ENCODE measurements around the gene IQGAP1.
"Not testable (repeated sequence)": the region's sequence is repeated elsewhere in the genome, so short reads cannot be mapped to it uniquely, and the experiment has no call there.

IQGAP1 gene, protein sequence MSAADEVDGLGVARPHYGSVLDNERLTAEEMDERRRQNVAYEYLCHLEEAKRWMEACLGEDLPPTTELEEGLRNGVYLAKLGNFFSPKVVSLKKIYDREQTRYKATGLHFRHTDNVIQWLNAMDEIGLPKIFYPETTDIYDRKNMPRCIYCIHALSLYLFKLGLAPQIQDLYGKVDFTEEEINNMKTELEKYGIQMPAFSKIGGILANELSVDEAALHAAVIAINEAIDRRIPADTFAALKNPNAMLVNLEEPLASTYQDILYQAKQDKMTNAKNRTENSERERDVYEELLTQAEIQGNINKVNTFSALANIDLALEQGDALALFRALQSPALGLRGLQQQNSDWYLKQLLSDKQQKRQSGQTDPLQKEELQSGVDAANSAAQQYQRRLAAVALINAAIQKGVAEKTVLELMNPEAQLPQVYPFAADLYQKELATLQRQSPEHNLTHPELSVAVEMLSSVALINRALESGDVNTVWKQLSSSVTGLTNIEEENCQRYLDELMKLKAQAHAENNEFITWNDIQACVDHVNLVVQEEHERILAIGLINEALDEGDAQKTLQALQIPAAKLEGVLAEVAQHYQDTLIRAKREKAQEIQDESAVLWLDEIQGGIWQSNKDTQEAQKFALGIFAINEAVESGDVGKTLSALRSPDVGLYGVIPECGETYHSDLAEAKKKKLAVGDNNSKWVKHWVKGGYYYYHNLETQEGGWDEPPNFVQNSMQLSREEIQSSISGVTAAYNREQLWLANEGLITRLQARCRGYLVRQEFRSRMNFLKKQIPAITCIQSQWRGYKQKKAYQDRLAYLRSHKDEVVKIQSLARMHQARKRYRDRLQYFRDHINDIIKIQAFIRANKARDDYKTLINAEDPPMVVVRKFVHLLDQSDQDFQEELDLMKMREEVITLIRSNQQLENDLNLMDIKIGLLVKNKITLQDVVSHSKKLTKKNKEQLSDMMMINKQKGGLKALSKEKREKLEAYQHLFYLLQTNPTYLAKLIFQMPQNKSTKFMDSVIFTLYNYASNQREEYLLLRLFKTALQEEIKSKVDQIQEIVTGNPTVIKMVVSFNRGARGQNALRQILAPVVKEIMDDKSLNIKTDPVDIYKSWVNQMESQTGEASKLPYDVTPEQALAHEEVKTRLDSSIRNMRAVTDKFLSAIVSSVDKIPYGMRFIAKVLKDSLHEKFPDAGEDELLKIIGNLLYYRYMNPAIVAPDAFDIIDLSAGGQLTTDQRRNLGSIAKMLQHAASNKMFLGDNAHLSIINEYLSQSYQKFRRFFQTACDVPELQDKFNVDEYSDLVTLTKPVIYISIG (N-terminal part only)

DNA sequence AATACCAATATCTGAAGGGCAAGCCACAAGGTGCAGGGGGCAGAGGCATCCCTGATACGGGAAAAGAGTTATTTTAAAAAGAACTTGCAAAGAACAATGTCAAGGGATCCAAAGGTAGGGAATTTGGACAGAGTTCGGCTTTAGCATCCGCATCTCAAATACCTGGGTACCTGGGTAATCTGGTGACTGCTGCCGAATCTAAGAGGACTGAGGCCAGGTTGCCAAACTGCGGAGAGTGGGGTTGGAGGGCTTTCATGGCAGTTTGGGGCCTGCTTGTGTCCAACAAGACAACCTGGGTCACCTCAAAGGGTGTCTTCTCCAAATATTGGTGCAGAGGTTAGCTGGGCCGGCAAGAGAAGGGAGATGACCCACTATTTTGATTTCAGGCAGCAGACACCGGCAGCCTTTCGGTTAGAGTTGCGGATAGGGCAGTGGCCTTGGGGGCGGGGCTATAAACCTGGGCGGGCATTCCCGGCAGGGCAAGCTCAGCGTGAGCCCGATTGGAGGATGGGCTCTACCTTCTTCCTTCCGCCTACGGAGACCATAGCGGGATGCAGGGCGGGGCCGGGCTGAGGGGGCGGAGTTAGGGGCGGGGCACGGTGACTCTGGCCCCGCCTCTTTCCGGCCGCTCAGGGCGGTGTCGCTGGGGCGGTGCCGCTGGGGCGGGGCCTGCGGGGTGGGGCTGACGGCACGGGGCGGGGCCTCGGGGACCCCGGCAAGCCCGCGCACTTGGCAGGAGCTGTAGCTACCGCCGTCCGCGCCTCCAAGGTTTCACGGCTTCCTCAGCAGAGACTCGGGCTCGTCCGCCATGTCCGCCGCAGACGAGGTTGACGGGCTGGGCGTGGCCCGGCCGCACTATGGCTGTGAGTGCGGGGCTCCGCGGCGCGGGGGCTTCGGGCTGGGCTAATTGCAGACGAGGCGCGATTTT is at the start of gene IQGAP1:
Gene IQGAP1 (plus strand): TSS at position 709 of the 928 bp plus-strand sequence. CDS start 100 bp downstream, at position 809.
- Histone ChIP-seq H3K4me1 (ENCODE audit: control insufficient read depth, insufficient read depth, low read length, unreplicated experiment) (peaks cover 31% of the 10 kb centered on the region), H2AFZ (ENCODE audit: low read length, unreplicated experiment) (peak within 1 kb of the TSS; percentile 98), H3K79me2 (ENCODE audit: control insufficient read depth, insufficient read depth, low read length, unreplicated experiment) (peaks cover 45% of the 10 kb centered on the region), H3K27me3 (ENCODE audit: insufficient read depth, low read length) (no peaks in the 10 kb centered on the region), H3K4me3 (ENCODE audit: low read depth, low read length) (peak within 1 kb of the TSS; percentile 88), H3K27ac (ENCODE audit: low read depth, low read length) (peak within 1 kb of the TSS; percentile 26), H3K36me3 (ENCODE audit: insufficient read depth, low read length) (peaks cover 16% of the 10 kb centered on the region)

DNA sequence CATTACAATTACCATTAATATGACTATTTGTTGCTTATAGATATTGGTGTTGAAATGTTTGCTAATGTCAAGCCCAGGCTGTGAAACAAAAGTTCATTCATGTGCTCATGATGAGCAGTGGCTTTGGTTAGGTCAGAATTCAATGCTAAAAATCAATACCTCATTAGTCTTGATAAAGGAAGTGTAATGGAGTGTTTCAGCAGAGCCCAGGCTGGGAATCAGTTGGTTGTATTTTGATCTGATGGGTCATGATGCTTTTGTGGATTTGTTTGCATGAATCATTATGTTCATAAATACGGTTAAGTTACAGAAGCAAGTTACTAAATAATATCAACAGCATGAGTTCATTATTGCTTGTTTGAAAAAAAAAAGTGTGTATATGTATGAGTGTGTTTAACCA is 49.5 kb upstream of the IQGAP1 start:
- Histone ChIP-seq H3K4me3 (ENCODE audit: low read depth, low read length) (no peak overlapping the region), H3K27ac (ENCODE audit: low read depth, low read length) (no peak overlapping the region), H3K79me2 (ENCODE audit: control insufficient read depth, insufficient read depth, low read length, unreplicated experiment) (no peaks in the 10 kb centered on the region), H3K4me1 (ENCODE audit: control insufficient read depth, insufficient read depth, low read length, unreplicated experiment) (peaks cover 23% of the 10 kb centered on the region), H3K36me3 (ENCODE audit: insufficient read depth, low read length) (no peaks in the 10 kb centered on the region), H2AFZ (ENCODE audit: low read length, unreplicated experiment) (no peak overlapping the region), H3K27me3 (ENCODE audit: insufficient read depth, low read length) (no peaks in the 10 kb centered on the region)

DNA sequence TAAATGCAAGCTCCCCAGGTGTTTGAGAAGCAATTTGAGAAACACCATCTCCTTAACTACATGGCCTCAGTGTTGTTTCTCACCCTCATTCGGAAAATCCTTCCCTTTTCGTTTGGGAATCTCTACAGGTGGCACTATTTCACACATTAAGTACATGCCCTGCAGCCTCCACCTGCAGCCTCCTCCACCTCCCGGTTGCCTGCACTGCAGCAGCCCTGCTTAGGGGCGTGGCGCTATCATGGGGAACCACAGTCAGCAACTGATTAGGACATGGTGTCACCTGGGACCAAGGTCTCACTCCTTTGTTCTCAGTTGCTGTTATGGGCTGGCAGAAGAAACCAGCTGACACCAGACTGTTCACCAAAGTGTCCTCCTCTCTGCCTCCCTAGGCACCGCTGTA is 47.7 kb upstream of the IQGAP1 start:
- H2AFZ ChIP-seq (ENCODE audit: low read length, unreplicated experiment): no peak overlapping the region
- H3K4me1 ChIP-seq (ENCODE audit: control insufficient read depth, insufficient read depth, low read length, unreplicated experiment): peaks cover 28% of the 10 kb centered on the region
- H3K36me3 ChIP-seq (ENCODE audit: insufficient read depth, low read length): no peaks in the 10 kb centered on the region
- H3K79me2 ChIP-seq (ENCODE audit: control insufficient read depth, insufficient read depth, low read length, unreplicated experiment): no peaks in the 10 kb centered on the region
- H3K27me3 ChIP-seq (ENCODE audit: insufficient read depth, low read length): no peaks in the 10 kb centered on the region
- no peak overlapping the region for H3K4me3 ChIP-seq (ENCODE audit: low read depth, low read length)
- H3K27ac ChIP-seq (ENCODE audit: low read depth, low read length): no peak overlapping the region

DNA sequence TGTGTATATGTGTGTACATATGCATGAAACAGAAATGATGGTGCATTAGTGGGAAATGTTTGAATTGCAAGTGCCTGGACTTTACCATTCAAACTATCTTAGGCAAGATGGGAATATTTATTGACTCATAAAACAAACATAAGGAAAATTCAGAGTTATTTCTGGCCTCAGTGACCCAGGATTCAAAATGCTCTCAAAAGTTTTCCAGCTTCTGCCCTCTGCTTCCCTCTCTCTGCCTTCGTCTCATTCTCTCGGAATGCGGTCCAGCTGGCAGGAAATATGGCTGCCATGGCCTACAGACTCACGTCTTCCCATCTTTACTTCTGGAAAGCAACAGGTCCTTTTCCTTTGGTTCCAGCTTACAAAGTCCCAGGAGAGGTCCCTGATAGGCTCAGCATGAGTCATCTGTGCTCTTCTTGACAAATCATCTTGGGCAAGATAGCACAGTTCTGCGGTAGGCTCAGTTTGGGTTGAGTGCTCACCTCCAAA is 44.7 kb upstream of the IQGAP1 start:
- H3K79me2 ChIP-seq (ENCODE audit: control insufficient read depth, insufficient read depth, low read length, unreplicated experiment): no peaks in the 10 kb centered on the region
- no peak overlapping the region for H3K4me3 ChIP-seq (ENCODE audit: low read depth, low read length)
- peak overlapping the region; percentile 65 for H3K27ac ChIP-seq (ENCODE audit: low read depth, low read length)
- H3K4me1 ChIP-seq (ENCODE audit: control insufficient read depth, insufficient read depth, low read length, unreplicated experiment): peaks cover 17% of the 10 kb centered on the region
- peak overlapping the region; percentile 16 for H2AFZ ChIP-seq (ENCODE audit: low read length, unreplicated experiment)
- H3K36me3 ChIP-seq (ENCODE audit: insufficient read depth, low read length): no peaks in the 10 kb centered on the region
- H3K27me3 ChIP-seq (ENCODE audit: insufficient read depth, low read length): no peaks in the 10 kb centered on the region

DNA sequence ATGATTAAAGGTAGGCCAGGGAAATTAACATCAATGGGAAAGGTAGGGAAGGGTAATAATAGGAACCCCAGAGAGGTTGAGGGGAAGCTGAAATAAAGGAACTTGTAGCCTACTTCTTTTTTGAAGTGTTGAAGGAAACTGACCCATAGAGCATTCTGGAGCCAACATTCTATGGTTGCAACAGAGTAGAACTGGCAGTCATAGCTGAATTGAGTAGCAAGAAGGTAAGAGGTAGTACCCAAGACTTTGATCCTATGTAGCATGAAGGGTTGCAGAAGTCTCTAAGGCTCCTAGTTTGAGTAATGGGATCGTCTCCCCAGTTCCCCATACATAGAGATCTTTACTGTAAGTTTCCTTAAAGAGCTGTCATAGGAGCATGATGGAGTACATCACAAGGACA is 43.4 kb upstream of the IQGAP1 start:
- no peaks in the 10 kb centered on the region for H3K36me3 ChIP-seq (ENCODE audit: insufficient read depth, low read length)
- no peak overlapping the region for H2AFZ ChIP-seq (ENCODE audit: low read length, unreplicated experiment)
- H3K4me1 ChIP-seq (ENCODE audit: control insufficient read depth, insufficient read depth, low read length, unreplicated experiment): peaks cover 17% of the 10 kb centered on the region
- no peak overlapping the region for H3K27ac ChIP-seq (ENCODE audit: low read depth, low read length)
- H3K4me3 ChIP-seq (ENCODE audit: low read depth, low read length): no peak overlapping the region
- no peaks in the 10 kb centered on the region for H3K79me2 ChIP-seq (ENCODE audit: control insufficient read depth, insufficient read depth, low read length, unreplicated experiment)
- no peaks in the 10 kb centered on the region for H3K27me3 ChIP-seq (ENCODE audit: insufficient read depth, low read length)

DNA sequence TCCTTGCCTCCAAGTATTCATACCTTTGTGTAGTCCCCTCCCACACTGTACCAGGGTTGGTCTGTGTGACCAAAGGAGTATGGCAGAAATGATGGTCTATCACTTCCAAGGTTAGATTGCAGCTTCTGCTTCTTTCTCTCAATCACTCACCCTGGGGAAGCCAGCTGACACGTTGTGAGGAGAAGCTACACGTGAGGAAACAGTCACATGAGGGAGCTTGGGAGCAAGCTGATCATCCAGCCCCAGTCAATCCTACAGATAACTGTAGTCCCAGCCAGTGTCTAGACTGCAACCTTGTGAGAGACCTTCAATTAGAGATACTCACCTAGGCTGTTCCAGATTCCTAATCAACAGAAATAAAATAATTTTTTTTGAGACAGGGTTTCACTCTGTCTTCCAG is 42.2 kb upstream of the IQGAP1 start:
- Histone ChIP-seq H3K27me3 (ENCODE audit: insufficient read depth, low read length) (no peaks in the 10 kb centered on the region), H2AFZ (ENCODE audit: low read length, unreplicated experiment) (no peak overlapping the region)

DNA sequence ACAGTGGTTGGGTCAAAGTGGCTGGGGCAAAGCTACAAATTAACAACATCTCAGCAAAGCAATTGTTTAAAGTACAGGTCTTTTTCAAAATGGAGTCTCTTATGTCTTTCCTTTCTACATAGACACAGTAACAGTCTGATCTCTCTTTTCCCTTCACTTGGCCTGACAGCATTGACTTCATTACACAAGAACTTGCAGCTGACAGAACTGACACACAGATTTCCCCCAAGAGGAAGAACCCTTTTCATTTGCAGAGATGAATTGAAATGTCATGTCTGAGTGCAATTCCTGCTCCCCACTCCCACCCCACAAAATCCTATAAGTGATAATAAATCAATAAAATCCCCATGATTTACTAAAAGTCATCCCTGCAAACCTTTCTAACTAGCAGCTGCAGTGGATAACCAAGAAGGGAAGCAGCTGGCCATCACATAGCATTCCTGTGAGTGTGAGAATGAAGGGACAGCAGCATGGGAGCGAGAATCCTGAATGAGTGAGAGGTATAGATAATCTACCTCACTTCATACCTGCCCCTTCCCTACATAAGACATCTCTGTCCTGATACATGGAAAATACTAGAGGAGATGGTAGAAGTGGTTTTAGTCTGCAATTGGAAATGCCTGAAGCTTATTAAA is 40.5 kb upstream of the IQGAP1 start:
- H3K4me1 ChIP-seq (ENCODE audit: control insufficient read depth, insufficient read depth, low read length, unreplicated experiment): peaks cover 18% of the 10 kb centered on the region
- not testable (repeated sequence) for H3K27ac ChIP-seq (ENCODE audit: low read depth, low read length); H2AFZ ChIP-seq (ENCODE audit: low read length, unreplicated experiment); H3K27me3 ChIP-seq (ENCODE audit: insufficient read depth, low read length); H3K36me3 ChIP-seq (ENCODE audit: insufficient read depth, low read length); H3K79me2 ChIP-seq (ENCODE audit: control insufficient read depth, insufficient read depth, low read length, unreplicated experiment); H3K4me3 ChIP-seq (ENCODE audit: low read depth, low read length)

More for the DNA sequence above, 42.2 kb upstream of the IQGAP1 start:
- H3K4me1 ChIP-seq (ENCODE audit: control insufficient read depth, insufficient read depth, low read length, unreplicated experiment): peaks cover 17% of the 10 kb centered on the region
- no peak overlapping the region for H3K4me3 ChIP-seq (ENCODE audit: low read depth, low read length)
- no peak overlapping the region for H3K27ac ChIP-seq (ENCODE audit: low read depth, low read length)
- no peaks in the 10 kb centered on the region for H3K36me3 ChIP-seq (ENCODE audit: insufficient read depth, low read length)
- H3K79me2 ChIP-seq (ENCODE audit: control insufficient read depth, insufficient read depth, low read length, unreplicated experiment): no peaks in the 10 kb centered on the region

DNA sequence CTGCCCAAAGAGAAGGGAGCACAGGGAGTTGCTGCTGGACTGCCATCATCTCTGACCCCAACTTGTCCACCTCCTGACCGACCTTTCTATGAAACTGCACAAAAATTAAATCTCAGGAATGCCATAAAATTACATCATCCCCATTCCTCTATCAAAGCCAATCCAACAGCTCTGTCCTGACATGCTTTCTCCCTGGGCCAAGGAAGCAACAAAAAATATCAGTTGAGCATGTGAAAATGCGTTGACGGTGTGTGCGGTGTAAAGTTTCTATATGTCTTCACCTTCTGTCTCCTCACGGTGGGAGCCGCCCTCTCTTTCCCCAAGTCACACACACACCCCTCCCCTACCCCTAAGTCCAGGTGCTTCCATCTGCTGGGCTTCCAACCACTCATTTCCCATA is 39.6 kb upstream of the IQGAP1 start:
- Histone ChIP-seq H3K27ac (ENCODE audit: low read depth, low read length) (no peak overlapping the region), H3K4me3 (ENCODE audit: low read depth, low read length) (no peak overlapping the region), H3K79me2 (ENCODE audit: control insufficient read depth, insufficient read depth, low read length, unreplicated experiment) (no peaks in the 10 kb centered on the region), H3K36me3 (ENCODE audit: insufficient read depth, low read length) (no peaks in the 10 kb centered on the region), H3K4me1 (ENCODE audit: control insufficient read depth, insufficient read depth, low read length, unreplicated experiment) (peaks cover 12% of the 10 kb centered on the region), H2AFZ (ENCODE audit: low read length, unreplicated experiment) (no peak overlapping the region), H3K27me3 (ENCODE audit: insufficient read depth, low read length) (no peaks in the 10 kb centered on the region)

DNA sequence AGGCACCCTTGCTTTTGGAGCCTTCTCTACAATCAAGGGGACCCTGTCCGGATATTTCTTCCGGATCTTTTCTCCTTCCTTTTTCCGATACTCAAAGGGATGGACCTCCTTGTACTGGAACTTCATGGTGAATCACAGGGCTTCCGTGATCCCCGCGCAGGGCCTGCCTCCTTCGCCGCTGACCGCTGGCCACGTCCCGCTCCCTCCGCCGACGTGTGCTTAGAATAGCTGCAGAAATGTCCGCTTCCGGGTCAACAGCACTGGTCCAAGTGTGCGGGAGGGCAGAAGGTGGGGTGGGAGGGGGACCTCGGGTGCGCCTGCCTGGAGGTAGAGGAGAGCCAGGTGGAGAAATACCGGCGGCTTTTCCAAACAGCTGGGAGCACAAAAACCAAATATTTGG is 39.0 kb upstream of the IQGAP1 start:
- no peaks in the 10 kb centered on the region for H3K79me2 ChIP-seq (ENCODE audit: control insufficient read depth, insufficient read depth, low read length, unreplicated experiment)
- H3K4me1 ChIP-seq (ENCODE audit: control insufficient read depth, insufficient read depth, low read length, unreplicated experiment): peaks cover 7% of the 10 kb centered on the region
- no peak overlapping the region for H3K4me3 ChIP-seq (ENCODE audit: low read depth, low read length)
- H3K27me3 ChIP-seq (ENCODE audit: insufficient read depth, low read length): no peaks in the 10 kb centered on the region
- H2AFZ ChIP-seq (ENCODE audit: low read length, unreplicated experiment): no peak overlapping the region
- H3K27ac ChIP-seq (ENCODE audit: low read depth, low read length): no peak overlapping the region
- no peaks in the 10 kb centered on the region for H3K36me3 ChIP-seq (ENCODE audit: insufficient read depth, low read length)

All from ACC112 (cell line).